Transverse colon (tissue), 3 donors: Measurements from ENCODE around the gene ICA1L.

Experiments
- CTCF ChIP-seq, 5 experiments: fragments of 200-600 bp in 3 of 5; fragments of 450-650 bp in 2 of 5; sonication (generic) in 3 of 5; IDR thresholded peaks; 1 replicate in 2 of 5; 2 replicates in 3 of 5; pipeline ENCODE4 v1.5.1; 2016 to 2017; ENCODE audit warnings: antibody characterized with exemption in 5 of 5, inconsistent platforms in 3 of 5, mild to moderate bottlenecking in 2 of 5, moderate library complexity in 1 of 5
- EP300 ChIP-seq: sonication (generic); formaldehyde crosslinking; IDR thresholded peaks from one replicate; pipeline ENCODE4 v1.6.1; 2017; ENCODE audit warnings: antibody characterized with exemption, low read depth
- POLR2A ChIP-seq: fragments of 450-650 bp; IDR thresholded peaks from one replicate; pipeline ENCODE4 v1.6.1; 2016; ENCODE audit warnings: antibody characterized with exemption, mild to moderate bottlenecking, moderate library complexity

- no peak for TF ChIP-seq CTCF (IDR thresholded peaks at IDR 0.05)
- no peak for TF ChIP-seq POLR2A
- no peak for TF ChIP-seq EP300
Observed at GRCh38 chr2:202768273-202768672, 103.3 kb downstream of the ICA1L start.
